Activated CD8-positive, alpha-beta memory T cell treated with anti-CD3 and anti-CD28 coated beads for 4 hours (primary cell): ENCODE measurements around the gene RILP.

Source experiments
- DNase-seq, 2 donors: peaks; one replicate each; pipeline ENCODE4 v3.0.0-alpha.2; 2020; ENCODE audit warnings: low read depth in 2 of 2

The RILP gene

DNA sequence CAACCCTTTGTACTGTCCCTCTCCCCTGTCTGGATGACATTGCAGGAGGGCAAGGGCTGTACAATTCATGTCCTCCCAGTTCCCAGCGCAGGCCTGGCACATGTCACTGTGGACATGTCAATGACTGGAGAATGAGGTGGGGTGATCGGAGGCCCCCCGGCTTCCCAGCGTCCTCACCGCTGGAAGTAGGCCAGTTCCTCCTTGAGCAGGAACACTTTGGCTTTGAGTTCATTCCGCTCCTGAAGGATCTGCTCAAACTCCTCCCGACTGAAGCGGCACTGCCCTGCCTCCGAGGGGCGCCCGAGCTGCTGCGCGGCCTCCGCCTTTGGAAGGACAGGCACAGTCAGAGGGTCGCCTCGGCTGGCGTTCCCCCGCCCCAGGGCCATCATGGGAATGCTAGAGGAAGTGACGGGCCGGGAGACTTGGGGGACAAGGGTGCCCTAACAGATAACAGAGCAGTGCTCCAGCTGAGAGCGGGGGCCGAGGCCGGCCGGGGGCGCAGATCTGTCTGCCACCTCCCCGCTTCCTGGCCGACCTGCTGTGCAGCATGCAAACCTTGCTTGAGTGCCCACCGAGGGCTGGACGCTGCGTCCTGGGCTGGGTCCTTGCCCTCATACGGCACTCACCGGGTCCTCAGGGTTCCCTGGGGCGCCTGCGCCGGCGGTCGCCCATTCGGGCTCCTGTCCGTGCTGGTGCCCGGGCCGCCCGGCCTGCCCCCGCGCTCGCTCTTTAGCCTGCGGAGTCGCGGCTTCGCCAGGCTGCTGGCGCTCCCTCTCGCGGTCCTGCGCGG, 1.3 kb downstream of the RILP start:
- no peak for DNase-seq

DNA sequence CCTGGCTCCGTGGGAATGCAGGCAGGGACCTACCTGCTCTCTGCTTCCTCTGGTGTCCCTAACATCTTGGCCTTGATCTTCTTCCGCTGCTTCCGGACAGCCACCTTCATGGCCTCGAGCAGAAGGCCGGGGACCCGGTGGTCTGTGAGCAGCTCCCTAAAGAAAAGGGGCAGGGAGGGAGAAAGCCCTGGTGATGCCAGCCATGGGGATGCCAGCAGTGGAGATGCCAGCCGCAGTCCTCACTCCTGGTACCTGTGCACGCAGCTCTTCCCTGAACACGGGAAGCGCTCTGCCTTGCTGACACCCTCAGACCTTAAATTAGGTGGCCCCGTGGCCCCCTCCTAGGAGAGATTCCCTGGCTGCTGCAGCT, 1.9 kb downstream of the RILP start:
- no peak for DNase-seq

DNA sequence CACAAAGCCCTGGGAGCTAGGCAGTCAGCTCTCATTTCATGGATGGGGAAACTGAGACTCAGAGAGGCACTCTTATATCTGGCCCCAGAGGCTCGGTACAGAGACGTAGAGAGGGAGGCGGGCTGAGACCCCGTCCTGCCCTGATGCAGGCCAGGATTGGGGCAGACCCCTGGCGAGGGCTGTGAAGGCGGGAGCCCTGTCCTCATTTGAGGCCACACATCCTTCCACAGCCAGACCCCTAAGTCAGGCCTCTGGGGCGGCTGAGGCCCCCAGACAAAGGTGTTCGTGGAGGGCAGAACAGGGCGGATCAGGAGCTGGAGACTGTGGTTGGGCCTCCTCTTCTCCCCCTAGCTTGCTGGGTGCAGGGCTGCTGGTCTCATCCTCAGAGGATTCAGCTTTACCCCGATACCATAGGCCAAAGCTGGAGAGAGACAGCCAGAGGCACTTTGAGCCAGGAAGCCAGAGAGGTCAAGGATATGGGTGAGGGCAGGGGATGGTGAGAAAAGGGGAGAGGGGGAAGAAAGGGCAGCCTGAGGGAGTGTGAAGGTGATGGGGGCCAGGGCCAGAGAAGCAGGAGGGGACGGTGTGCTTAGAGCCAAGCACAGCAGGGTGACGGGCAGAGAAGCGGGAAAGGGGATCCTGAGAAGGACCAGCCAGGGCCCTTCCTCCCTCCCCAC, 3.3 kb downstream of the RILP start:
- no peak for DNase-seq

DNA sequence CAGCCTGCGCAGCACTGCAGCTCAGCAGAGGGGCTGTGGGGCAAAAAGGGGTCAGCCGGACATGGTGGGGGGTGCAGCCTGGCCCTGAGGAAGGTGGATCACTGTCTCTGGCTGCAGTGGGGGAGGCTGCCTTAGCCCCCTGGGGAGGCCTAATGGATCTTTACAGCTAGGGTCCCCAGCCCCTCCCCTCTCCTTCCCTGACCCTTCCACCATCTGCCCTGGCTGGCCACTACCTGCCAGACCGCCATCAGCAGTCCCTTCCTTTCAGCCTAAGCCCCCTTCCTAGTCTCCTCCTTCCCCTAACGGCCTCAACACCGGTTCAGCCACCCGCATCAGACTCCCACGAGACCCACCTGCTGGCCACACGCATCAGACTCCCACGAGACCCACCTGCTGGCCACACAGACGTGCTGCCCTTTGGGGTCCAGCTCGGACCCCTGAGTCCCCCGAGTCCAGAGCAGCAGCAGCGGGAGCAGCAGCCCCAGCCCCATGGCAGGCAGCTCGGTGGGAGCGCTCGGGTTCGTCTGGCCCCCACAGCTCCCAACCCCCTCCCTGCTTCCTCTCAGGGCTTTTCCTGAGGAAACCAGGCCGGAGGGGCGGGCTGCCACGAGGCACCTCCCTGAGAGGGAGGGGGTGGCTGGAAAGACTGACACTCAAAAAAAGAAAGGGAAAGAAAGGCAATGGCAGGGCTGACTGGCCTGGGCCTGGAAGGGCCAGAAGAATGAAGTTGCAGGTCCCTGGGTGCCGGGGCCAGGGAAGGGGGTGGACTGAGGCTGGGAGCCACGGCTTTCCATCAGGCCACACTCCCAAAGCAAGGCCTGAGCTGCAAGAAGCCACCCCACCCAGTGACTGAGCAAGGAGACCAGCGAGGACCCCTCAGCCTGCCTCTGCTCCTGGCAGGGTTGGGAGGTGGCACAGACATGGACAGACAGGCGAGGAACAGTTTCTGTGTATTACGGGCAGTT, 4.2 kb downstream of the RILP start, which contains the start of gene SCARF1:
SCARF1 (minus strand) TSS at position 526 of the 965 bp plus-strand sequence; CDS start at position 491, 35 bp downstream.
- DNase-seq: no peak

DNA sequence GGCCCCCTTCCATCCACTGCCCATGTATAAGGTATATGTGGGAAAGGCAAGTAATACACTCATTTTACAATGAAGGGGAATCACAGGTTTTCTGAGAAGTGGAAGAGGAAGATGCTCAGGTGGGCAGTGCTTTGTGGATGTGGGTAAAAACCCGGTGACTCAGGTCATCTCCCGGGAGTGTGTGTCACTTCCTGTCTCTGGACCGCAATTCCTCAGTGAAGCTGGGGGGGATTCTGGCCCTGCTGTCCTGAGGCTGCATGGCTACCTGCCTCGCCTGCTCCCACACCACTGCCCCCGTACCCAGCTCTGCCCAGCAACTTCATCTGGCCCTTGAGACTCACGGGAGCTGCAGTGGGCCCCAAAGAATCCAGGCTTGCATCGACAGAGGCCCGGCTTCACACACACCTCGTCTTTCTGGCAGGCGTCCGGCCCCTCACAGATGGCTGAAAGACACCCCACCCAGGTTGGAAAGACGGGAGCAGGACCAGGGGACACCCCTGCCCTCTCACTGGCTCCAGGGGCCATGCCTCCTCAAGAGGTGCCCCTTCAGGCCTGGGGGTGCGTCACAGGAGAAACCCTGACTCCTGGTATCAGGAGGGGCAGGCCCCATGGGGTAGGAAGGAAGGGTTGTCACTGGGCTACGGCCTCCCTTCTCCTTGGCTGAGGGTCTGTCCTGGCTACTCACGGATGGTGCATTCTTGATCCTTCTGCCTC, 5.0 kb downstream of the RILP start:
- DNase-seq: no peak

DNA sequence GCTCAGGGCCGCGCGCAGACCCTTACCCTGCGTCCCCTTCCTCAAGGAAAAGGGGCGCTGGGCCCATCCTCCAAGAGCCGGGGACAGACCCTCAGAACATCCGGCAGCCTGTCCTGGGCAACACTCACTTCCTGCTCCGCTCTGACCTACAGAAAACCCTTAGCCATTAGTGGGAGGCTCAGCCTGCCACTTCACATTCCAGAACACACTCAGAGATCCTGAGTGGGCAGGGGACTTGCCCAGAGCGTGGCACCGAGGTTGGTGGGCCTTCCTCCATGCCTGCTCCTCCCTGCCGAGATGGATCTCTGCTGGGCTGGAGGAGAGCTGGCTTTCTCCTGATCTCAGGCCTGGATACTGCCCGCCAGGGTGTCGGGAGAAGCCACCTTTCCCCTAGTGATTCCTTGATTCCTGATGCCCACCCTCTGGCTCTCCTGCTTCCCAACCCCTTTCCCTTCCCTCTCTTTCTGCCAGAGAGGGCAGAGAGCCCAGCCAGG, 5.6 kb downstream of the RILP start:
- DNase-seq: no peak

DNA sequence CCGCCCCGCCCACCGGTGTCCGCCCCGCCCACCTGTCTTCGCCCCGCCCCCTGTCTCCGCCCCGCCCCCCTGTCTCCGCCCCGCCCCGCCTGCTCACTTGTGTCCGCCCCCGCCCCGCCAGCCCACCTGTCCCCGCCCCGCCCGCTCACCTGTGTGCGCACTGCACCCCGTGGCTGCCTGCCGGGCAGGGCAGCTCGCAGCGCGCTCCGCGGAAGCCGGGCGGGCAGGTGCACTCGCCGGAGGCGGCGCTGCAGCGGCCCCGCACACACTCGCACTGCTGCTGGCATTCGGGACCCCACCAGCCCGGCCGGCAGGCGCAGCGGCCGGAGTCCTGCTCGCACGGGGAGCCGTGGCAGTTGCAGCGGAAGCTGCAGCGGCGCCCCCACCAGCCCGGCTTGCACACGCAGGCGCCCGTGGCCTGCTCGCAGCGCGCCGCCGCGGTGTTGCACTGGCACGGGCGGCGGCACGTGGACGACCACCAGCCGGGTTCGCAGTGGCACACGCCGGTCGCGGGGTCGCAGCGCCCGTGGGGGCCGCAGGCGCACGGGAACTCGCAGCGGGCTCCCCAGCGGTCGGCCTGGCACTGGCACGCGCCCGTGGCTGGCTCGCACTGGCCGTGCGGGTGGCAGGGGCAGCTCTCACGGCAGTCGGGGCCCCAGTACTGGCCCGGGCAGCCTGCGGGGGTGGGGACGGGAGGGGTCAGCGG, 6.2 kb downstream of the RILP start:
- peak; percentile 26 to 27 for DNase-seq

DNA sequence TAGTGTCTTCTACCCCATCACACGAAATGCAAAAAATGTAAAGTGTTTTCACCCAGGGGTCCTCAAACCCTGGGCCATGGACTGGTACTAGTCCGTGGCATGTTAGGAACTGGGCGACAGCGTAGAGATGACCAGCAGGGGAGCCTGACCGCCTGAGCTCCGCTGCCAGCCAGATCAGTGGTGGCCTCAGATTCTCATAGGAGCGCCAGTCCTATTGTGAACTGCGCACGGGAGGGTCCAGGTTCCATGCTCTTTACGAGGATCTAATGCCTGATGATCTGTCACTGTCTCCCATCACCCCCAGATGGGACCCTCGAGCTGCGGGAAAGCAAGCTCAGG, 8.6 kb downstream of the RILP start:
- no peak for DNase-seq

DNA sequence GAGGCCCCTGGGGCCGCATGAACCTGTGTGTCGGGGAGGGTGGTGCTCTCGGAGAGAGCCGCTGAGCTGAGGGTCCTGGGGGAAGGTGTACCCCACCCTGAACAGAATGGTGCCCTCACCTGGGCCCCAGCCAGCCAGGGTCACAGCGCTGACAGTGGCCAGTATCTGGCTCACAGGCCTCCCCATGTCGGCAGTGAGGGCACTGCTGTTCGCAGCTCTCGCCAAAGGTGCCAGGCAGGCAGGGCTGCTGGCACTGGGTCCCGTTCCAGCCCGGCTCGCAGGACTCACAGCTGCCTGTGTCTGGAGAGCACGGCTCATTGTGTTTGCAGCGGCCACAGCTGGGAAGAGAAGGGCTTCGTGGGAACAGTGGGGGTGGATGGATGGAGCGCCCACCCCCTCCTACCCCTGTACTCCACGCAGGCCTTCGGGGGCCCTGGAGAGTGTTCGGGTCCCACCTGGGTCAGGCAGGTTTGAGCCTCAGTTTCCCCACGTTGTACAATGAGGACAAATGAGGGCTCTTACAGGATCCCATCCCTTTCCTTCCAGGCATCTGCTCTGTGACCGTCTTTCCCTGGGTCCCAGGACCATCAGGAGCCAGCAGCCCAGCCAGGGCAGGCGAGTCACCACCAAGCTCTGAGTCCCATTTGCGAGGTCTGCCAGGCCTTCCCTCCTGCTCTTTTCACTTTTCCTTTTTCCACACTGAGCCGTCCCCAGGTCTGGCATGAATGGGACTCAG, 9.2 kb downstream of the RILP start:
- no peak for DNase-seq

DNA sequence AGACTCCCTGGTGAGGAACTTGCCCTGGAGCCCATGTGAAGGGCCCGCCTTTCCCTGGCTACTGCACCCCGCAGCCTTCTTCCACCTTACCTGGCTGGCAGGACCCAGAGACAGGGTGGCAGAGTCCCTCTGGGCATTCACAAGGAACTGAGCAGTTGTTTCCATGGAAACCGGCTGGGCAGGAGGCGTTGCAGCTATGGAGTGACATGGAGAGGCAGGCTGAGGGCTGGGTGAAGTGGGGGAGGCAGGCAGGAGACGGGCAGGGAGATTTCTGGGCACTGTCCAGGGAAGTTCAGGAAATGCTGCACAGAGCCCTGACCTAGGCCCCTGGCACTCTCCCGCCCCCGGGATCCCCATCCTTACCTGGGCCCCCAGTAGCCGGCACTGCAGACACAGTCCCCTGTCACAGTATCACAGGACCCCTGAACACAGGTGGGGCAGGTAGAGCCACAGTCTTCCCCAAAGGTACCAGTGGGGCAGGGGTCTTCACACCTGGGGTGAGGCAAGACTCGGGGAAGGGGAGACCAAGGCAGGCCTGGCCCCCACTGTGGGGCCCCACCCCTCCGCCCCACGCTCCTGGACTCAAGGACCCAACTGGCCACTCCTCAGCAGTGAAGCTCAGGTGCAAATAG, 10.0 kb downstream of the RILP start:
- no peak for DNase-seq

DNA sequence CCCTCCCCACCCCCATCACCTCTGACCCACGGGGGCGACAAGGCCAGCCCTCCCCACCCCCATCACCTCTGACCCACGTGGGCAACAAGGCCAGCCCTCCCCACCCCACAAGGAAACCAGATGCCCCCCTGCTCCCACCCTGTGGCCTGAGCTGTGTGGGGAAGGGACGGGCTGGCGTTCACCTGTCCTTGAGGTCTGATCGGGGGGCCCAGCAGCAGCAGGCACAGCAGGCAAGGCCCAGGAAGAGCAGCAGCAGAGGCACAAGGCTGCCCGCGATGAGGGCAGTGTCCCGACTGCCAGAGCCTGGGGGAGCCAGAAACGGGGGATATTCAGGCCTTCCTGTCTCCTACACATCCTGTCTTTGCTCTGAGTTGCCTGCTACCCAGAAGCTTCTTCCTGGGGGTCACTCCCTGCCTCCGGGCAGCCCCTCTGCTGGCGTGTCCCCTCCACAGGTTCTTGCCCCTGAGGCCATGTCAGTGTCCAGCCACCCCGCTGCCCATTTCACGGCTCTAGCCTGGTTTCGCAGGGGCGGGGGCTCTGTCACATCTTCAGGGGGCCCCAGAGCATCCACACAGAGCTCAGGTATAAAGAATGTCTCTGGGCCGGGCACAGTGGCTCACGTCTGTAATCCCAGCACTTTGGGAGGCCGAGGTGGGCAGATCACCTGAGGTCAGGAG, 10.9 kb downstream of the RILP start:
- no peak for DNase-seq

DNA sequence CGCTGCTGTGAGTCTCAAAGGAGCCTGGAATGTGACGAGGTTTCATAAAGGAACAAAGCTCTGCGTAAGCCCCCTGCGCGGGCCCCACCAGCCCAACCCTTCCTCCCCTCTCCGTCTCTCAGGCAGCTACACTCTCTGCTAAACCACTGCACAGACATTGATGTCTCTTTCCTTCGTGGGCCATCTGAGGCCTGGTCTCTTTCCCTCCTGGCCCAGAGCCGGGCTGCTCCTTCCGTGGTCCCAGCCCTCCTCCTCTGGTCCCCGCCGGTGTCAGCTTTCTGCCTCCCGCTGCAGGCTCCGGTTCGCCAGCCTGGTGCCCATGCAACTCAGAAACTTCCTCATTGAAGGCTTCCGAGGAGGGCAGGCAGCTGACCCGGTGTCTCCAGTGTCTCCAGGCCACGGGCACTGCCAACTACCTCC, 11.5 kb downstream of the RILP start:
- no peak for DNase-seq

DNA sequence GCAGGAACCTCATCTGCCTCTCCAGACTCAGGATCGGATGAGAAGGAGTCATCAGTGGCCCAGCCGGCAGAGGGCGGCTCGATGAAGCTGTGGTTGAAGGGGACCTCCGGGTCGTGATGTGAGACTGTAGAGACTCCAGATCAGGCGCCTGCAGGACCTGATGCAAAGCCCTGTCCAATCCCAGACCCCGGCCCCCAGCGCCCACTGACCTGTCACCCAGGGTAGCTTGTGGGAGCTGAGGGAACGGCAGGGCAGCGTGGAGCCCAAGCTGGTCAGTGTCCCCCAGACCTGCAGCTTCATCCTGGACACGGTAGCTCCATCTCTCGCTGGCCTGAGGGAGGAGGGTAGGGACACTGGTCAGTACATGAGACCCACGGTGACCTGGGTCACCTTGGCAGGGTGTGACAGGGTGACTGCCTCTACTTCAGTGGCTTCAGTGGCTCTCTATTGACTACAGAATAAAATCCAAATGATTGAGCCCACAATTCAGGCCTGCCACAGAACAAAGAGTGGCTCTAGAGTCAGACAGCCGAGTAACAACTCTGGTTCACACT, 12.9 kb downstream of the RILP start:
- DNase-seq: no peak

DNA sequence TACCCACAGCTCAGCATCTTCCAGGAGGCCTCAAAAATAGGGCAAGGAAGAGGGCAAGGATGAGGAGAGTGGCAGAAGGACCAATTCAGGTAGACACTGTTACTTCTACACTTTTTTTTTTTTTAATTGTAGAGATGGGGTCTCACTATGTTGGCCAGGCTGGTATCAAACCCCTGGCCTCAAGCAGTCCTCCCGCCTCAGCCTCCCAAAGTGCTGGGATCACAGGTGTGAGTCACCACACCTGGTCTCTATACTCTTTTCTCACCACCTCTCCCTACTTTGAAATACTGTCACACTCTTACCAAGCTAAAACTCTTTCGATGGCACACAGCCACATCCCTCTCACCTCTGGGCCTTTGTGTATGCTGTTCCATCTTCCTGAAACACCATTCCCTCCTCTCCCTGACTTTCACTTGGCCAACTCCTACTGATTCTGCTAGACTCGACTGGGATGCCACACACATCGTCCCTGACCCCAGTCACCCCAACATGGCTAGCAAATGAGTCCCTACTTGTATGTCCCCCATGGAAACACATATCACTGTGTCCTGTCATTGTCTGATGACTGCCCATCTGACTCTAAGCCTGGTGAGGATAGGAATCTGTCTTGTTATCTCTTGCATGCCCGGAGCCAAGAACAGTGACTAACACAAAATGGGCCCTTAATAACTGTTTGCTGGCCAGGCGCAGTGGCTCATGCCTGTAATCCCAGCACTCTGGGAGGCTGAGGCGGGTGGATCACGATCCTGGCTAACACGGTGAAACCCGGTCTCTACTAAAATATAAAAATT, 13.8 kb downstream of the RILP start:
- no peak for DNase-seq

DNA sequence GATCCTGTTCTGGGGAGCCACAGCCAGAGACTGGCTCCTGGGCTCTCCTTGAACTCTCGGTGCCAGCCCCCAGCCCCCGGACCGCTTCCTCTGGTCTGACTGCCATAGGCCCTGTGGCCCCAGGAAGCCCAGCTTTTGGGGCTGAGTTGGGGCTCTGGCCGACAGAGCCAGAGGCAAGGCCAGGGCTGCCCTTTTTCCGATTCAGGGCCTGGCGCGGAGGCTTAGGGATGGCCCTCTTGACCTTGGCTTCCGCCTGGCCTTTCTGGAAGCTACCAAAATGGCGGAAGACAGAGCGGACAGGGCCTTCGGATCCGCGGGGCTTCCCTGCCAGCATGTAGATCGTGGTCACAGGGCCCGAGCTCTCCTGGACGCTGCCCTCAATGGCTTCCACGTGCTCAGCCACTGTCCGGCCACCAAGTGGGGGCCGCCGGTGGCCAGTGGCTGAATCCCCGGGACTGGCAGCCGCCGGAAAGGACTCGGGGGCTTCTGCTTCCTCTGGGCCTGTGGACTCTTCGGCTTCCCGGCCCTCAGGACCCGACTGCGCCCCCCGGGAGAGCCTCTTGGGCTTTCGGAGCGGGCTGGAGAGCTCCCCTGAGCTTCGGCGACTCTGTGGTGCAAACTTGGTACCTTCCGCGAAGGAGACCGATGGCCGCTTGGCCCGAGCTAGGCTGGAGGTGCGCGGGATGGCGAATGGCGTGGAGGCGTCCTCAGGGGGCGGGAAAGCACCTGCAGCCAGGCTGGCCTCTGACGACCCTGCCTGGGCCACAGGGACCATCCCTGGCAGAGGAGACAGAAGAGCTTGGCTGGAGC, 14.6 kb downstream of the RILP start:
- no peak for DNase-seq

DNA sequence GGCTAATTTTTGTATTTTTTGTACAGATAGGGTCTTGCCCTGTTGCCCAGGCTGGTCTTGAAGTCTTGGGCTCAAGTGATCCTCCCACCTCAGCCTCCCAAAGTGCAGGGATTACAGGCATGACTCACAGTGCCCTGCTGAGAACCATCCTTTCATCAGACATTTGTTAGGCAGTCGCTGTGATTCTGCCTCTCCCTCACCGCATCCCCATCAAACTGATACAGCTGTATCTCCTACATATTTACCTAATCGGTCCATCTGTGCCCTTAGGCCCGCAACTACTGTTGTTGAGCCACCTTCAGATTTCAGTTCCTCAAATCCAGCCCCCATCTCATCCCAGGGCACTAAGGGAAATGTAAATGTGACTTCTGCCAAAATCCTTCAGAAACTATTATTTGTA, 19.0 kb downstream of the RILP start:
- DNase-seq: no peak
